Adrenal gland (tissue), 12 donors: ENCODE results near the gene LRRC75A. TPM values are rescaled to one million over a fixed set of nuclear protein-coding genes. Genes with fewer than 3 reads are reported as not detected.
A peak's percentile ranks its signal among the peaks of the same experiment; 100 is the strongest.
"Not testable (repeated sequence)": the region's sequence is repeated elsewhere in the genome, so short reads cannot be mapped to it uniquely, and the experiment has no call there.

Source experiments
- DNase-seq, 7 donors: peaks; one replicate each; pipeline ENCODE4 v3.0.0-alpha.2; 2019 to 2020
- H3K27ac ChIP-seq, 5 donors: fragments of 200-600 bp; sonication (generic) in 4 of 5; 1 replicate in 3 of 5; 2 replicates in 2 of 5; pipeline versions ENCODE4 v1.5.1 to v1.8.0; 2016 to 2020; ENCODE audit warnings: mild to moderate bottlenecking in 1 of 5
- H3K27me3 ChIP-seq: fragments of 200-600 bp; 2 replicates; pipeline ENCODE4 v1.8.0; 2021
- H3K36me3 ChIP-seq, 2 donors: fragments of 200-600 bp; replicated peaks in 1 of 2; 1 replicate in 1 of 2; 2 replicates in 1 of 2; pipeline versions ENCODE4 v1.5.1 to v1.8.0; 2018 to 2022
- H3K4me1 ChIP-seq, 2 donors: fragments of 200-600 bp; replicated peaks in 1 of 2; 1 replicate in 1 of 2; 2 replicates in 1 of 2; pipeline versions ENCODE4 v1.5.1 to v1.8.0; 2018 to 2021
- H3K4me3 ChIP-seq, 4 donors: fragments of 200-600 bp; sonication (generic) in 3 of 4; one replicate each; pipeline ENCODE4 v1.5.1; 2016 to 2018
- H3K9me3 ChIP-seq, 3 donors: fragments of 200-600 bp; sonication (generic) in 1 of 3; replicated peaks in 1 of 3; 1 replicate in 2 of 3; 2 replicates in 1 of 3; pipeline versions ENCODE4 v1.5.1 to v1.8.0; 2016 to 2021
- POLR2A ChIP-seq, 2 donors: fragments of 450-650 bp; IDR thresholded peaks; one replicate each; pipeline ENCODE4 v1.6.1; 2017; ENCODE audit warnings: antibody characterized with exemption in 2 of 2, mild to moderate bottlenecking in 2 of 2, moderate library complexity in 1 of 2
- WGBS, 4 donors: extraction: QIAGEN DNeasy Blood & Tissue Kit in 2 of 4; methylation state at CpG; one replicate each; pipeline versions ENCODE4 v1.1.5 to v1.1.7; 2013 to 2017; 5-methylcytosine and 5-hydroxymethylcytosine counted together
- intact Hi-C, 2 donors: fragments of 100-400 bp; cut with DNase I; formaldehyde crosslinking; loops; one replicate each; pipeline versions ENCODE4 v1.14.1 to v1.15.0; 2022 to 2023
- polyA plus RNA-seq, 3 donors: library from polyadenylated mRNA; stranded (reverse); fragments of 200-250 nt in 2 of 3; fragments of 350-450 nt in 1 of 3; fragmentation: Illumina TruSeq in 1 of 3; extraction: RNeasy Lipid Tissue Mini Kit (QIAGEN cat#74804) in 1 of 3; gene quantifications; one replicate each; pipeline ENCODE4 v1.2.3, GENCODE V29; 2013 to 2014
- small RNA-seq, 2 donors: library from RNA; depleted of rRNA; stranded (forward); fragments of <200 nt; gene quantifications; one replicate each; pipeline ENCODE3, GENCODE V24; 2016
- total RNA-seq, 9 donors: library from RNA; depleted of rRNA in 4 of 9; stranded (reverse); fragments of >200 nt in 4 of 9; fragments of 120-200 nt in 1 of 9; fragmentation: NEBNext Ultra II Directional in 1 of 9; extraction: Animal tissue kit (Norgen Biotek cat#: 25700) in 1 of 9; gene quantifications; one replicate each; pipeline versions ENCODE4 v1.1.0 to v1.2.4, GENCODE V29; 2013 to 2023
- TF ChIP-seq, protein P1 (sequence below), 6 experiments: fragments of 450-650 bp in 4 of 6; fragments of 200-600 bp in 2 of 6; sonication (generic) in 1 of 6; IDR thresholded peaks; 1 replicate in 5 of 6; 2 replicates in 1 of 6; pipeline versions ENCODE4 v1.5.1 to v1.8.0; 2016 to 2021; ENCODE audit warnings: antibody characterized with exemption in 6 of 6, mild to moderate bottlenecking in 2 of 6, moderate library complexity in 1 of 6
- donor health status: healthy with polysubstance abuse.
- donor health status: Bipolar disorder and iron deficiency.
- donor health status: DM: yes; HTN: yes; CAD: no.
- donor health status: DM: no; HTN: no; CAD: no.
- donor health status: DM: no; HTN: no; CAD: no.
- donor health status: DM: yes; HTN: yes; CAD: no.

The LRRC75A gene
- total and polyA plus RNA-seq, 12 donors: 7.4 to 49.2 (median 25.5) TPM

DNA sequence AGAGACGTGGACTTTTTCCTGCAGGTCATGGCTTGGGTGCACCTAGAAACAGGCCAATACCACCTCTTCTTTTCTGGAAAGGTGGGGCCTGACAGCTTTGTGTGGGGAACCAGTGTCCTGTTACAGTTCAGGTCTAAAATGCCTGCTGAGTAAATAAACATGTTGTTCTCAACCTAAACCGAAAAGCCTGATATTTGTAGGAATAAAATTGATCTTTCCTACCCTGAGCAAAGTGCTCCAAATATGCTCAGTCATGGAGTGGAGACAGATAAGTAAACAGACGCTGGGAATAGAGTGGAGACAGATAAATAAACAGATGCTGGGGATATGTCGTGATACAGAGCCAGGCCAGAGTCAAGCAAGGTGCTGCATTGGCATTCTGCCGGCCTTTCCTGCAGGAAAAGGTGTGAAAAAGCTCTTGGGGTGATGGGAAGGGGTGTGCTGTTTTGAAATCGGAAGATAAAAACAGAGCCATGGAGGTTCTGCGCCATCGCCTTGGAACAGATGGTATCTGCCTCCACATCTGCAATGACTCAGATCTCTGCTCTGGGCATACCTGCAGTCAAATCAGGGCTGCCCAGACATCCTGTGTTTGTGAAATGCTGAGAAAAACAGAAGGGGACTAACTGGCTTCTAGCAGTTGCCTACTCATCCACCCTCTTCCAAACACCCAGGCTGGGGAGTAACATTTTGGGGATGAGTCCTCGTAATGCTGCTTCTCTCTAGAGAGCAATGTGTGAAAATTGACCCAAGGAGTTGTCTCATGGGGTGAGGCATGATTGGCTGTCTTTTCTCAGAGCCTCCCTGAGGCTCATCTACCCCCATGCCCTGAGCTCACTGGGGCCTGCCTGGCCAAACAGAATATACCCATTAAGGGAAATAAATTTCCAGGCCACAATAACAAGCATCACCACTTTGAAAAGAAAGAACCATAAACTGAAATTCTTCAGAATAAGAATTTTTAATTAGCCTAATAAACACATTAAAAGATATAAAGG is 93.4 kb downstream of the LRRC75A start:
- no peak for TF ChIP-seq POLR2A (IDR thresholded peaks at IDR 0.05)
- TF ChIP-seq, protein P1, sequence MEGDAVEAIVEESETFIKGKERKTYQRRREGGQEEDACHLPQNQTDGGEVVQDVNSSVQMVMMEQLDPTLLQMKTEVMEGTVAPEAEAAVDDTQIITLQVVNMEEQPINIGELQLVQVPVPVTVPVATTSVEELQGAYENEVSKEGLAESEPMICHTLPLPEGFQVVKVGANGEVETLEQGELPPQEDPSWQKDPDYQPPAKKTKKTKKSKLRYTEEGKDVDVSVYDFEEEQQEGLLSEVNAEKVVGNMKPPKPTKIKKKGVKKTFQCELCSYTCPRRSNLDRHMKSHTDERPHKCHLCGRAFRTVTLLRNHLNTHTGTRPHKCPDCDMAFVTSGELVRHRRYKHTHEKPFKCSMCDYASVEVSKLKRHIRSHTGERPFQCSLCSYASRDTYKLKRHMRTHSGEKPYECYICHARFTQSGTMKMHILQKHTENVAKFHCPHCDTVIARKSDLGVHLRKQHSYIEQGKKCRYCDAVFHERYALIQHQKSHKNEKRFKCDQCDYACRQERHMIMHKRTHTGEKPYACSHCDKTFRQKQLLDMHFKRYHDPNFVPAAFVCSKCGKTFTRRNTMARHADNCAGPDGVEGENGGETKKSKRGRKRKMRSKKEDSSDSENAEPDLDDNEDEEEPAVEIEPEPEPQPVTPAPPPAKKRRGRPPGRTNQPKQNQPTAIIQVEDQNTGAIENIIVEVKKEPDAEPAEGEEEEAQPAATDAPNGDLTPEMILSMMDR (IDR thresholded peaks at IDR 0.05): no peak
- 56 to 79% (median 60%) methylated on average over 7 to 9 of the region's 9 CpGs for WGBS, 4 donors
- no peaks in the 10 kb centered on the region for H3K27me3 ChIP-seq
- no peaks in the 10 kb centered on the region for H3K36me3 ChIP-seq
- intact Hi-C loops: no loop called here
- no peak overlapping the region for H3K27ac ChIP-seq
- no peak overlapping the region for H3K4me3 ChIP-seq
- no peaks in the 10 kb centered on the region for H3K9me3 ChIP-seq
- peaks cover 0 to 4% of the 10 kb centered on the region in 2 donors for H3K4me1 ChIP-seq
- DNase-seq: peak in 1 of 7 donors; percentile 17

DNA sequence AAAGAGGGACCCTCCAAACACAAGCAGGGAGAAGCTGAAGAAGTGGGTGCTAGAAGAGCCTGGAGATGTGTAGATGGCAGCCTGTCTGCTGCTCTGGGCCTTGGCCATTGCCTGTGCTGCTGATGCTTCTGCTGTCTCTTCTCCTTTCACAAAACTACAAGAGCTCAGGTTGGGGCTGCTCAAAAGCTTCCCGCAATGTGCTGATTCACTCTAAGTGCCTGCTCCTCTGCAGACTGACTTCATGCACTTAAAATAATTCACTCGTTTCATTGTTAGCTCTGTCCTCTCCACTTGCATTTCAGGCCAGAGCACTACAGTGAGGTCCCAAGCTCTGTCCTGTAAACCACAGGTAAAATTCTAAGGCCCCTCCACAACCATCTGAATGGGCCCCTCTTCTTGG is 95.3 kb downstream of the LRRC75A start:
- intact Hi-C loops, H3K4me3 ChIP-seq, DNase-seq, H3K36me3 ChIP-seq, H3K9me3 ChIP-seq, H3K27me3 ChIP-seq, H3K4me1 ChIP-seq: not testable (repeated sequence)
- 71 to 100% (median 79%) methylated on average over 1 to 2 of the region's 2 CpGs for WGBS, 4 donors
- H3K27ac ChIP-seq: peak overlapping the region in 2 of 5 donors; percentile 53 to 86

DNA sequence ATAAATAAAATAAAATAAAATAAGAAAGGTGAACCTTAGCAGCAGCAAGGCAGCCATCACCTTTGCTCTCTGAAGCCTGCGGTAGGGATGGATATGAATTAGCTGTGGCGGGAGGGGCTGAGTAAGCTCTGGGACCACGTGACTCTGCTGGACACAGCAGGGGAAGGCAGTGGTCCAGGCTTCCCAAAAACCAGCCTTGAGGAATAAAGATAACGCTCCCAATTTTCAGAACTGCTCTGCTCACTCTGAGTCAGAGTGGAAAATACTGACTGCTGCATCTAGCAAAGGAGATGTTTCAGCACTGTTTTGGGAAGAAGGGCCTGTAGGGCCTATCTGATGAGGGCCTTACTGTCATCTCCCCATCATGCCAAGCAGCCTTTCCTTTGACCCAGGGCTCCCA is 96.1 kb downstream of the LRRC75A start:
- H3K4me3 ChIP-seq, H3K36me3 ChIP-seq, H3K27me3 ChIP-seq, H3K4me1 ChIP-seq, intact Hi-C loops, H3K9me3 ChIP-seq: not testable (repeated sequence)
- peak in 5 of 7 donors; percentile 70 to 83 (median 78) for DNase-seq
- 30 to 51% (median 37%) methylated on average over 4 of the region's 4 CpGs for WGBS, 4 donors
- H3K27ac ChIP-seq: peak overlapping the region in 4 of 5 donors; percentile 2 to 86 (median 60)

DNA sequence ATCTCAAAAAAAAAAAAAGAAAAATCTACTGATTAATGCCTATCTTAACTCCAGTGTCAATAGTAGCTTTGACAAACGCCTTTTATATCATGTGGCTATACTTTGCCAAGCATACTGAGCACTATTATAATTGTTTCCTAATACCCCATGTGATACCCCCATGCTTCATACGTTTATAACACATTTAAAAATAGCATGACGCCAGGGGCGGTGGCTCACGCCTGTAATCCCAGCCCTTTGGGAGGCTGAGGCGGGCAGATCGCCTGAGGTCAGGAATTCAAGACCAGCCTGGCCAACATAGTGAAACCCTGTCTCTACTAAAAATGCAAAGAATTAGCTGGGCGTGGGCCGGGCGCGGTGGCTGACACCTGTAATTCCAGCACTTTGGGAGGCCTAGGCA is 99.5 kb downstream of the LRRC75A start:
- H3K4me1 ChIP-seq, DNase-seq, H3K27ac ChIP-seq, H3K9me3 ChIP-seq, H3K27me3 ChIP-seq, intact Hi-C loops, H3K4me3 ChIP-seq, H3K36me3 ChIP-seq: not testable (repeated sequence)
- WGBS, 4 donors: 84 to 93% (median 89%) methylated on average over 8 to 11 of the region's 11 CpGs

Small RNA genes lying within 50 kb of the gene (small RNA-seq; reads per million reads assigned to genes)
- gene SNORD49A (0 reads per million in 2 donors), gene SNORD65 (0 reads per million in 2 donors)

Other genes starting within 250 kb of the LRRC75A start
- gene CENPV, start 138.7 kb downstream of the LRRC75A start, total RNA-seq: 10 to 100 TPM; 19.9 to 31.7 (median 26.5) TPM
- 10 to 100 TPM; 28.1 to 37.9 (median 32.9) TPM for gene CENPV, start 138.7 kb downstream of the LRRC75A start, polyA plus RNA-seq
- 1,000 to 10,000 TPM; 1,297 to 3,694 (median 2,209) TPM for gene UBB, start 111.1 kb downstream of the LRRC75A start, total RNA-seq
- 1,000 to 10,000 TPM in 2 of 3 donors, 100 to 1,000 TPM in 1; 588 to 2,867 (median 1,416) TPM for gene UBB, start 111.1 kb downstream of the LRRC75A start, polyA plus RNA-seq
- 100 to 1,000 TPM in 1 of 9 donors, 10 to 100 TPM in 8; 34.1 to 110 (median 49.6) TPM for gene TRPV2, start 76.6 kb downstream of the LRRC75A start, total RNA-seq
- gene TRPV2, start 76.6 kb downstream of the LRRC75A start, polyA plus RNA-seq: 10 to 100 TPM; 23.3 to 67.3 (median 61.7) TPM
- gene ZNF287, start 77.0 kb upstream of the LRRC75A start, total RNA-seq: 10 to 100 TPM in 5 of 9 donors, 1 to 10 TPM in 4; 4.3 to 16.4 (median 10.3) TPM
- 10 to 100 TPM; 11.7 to 26.7 (median 19.5) TPM for gene ZNF287, start 77.0 kb upstream of the LRRC75A start, polyA plus RNA-seq
- gene ZNF624, start 161.7 kb upstream of the LRRC75A start, total RNA-seq: 10 to 100 TPM in 1 of 9 donors, 1 to 10 TPM in 8; 1.6 to 10.9 (median 4.2) TPM
- gene ZNF624, start 161.7 kb upstream of the LRRC75A start, polyA plus RNA-seq: 1 to 10 TPM in 1 of 3 donors, under 1 TPM in 2; 0.88 to 3.9 (median 0.94) TPM
- gene CCDC144A, start 198.0 kb upstream of the LRRC75A start, total RNA-seq: 10 to 100 TPM in 2 of 9 donors, 1 to 10 TPM in 4, under 1 TPM in 3; 0.06 to 13.6 (median 3.8) TPM
- gene CCDC144A, start 198.0 kb upstream of the LRRC75A start, polyA plus RNA-seq: 1 to 10 TPM in 1 of 3 donors, under 1 TPM in 2; 0.10 to 1.8 (median 0.26) TPM